ENCODE measurements around the gene ECHDC3.

- TF ChIP-seq CTCF (conservative IDR thresholded peaks at IDR 0.05; ENCODE audit: low read depth, low read length), result no peak
- no peak for TF ChIP-seq RFX5 (IDR thresholded peaks at IDR 0.05; ENCODE audit: low read depth, low read length)
Observed at GRCh38 chr10:11810313-11810766, 68.2 kb downstream of the ECHDC3 start.

Measured in IMR-90 (cell line).